SIG-M5 (cell line): ENCODE data around the gene AFG1L.
"Not testable (repeated sequence)": the region's sequence is repeated elsewhere in the genome, so short reads cannot be mapped to it uniquely, and the experiment has no call there.

Source experiments
- DNase-seq: peaks from one replicate; lab custom pipeline; 2025; lab: John Stamatoyannopoulos, UW

AFG1L gene

GRCh38 chr6:108524528-108525248 is 229.8 kb downstream of the AFG1L start:
- DNase-seq, result no peak

GRCh38 chr6:108526739-108527174 is 231.9 kb downstream of the AFG1L start:
- DNase-seq, result no peak

- DNase-seq, result no peak
Observed at GRCh38 chr6:108528878-108529277, 234.0 kb downstream of the AFG1L start.

- no peak for DNase-seq
Observed at GRCh38 chr6:108531332-108531731, 236.5 kb downstream of the AFG1L start.

GRCh38 chr6:108535114-108535742 is 240.4 kb downstream of the AFG1L start:
- no peak for DNase-seq

- not testable (repeated sequence) for DNase-seq
Observed at GRCh38 chr6:108535920-108536535, 241.2 kb downstream of the AFG1L start.

GRCh38 chr6:108541843-108542759 is 247.2 kb downstream of the AFG1L start:
- DNase-seq, result no peak

GRCh38 chr6:108543175-108543940 is 248.5 kb downstream of the AFG1L start:
- no peak for DNase-seq

- DNase-seq, result no peak
Observed at GRCh38 chr6:108544606-108545005, 249.8 kb downstream of the AFG1L start.

- DNase-seq, result no peak
Observed at GRCh38 chr6:108546079-108547049, 251.5 kb downstream of the AFG1L start.

- no peak for DNase-seq
Observed at GRCh38 chr6:108549241-108549640, 254.4 kb downstream of the AFG1L start.

GRCh38 chr6:108549741-108550140 is 254.9 kb downstream of the AFG1L start:
- DNase-seq, result no peak

GRCh38 chr6:108550256-108550655 is 255.4 kb downstream of the AFG1L start:
- no peak for DNase-seq

GRCh38 chr6:108555399-108556052 is 260.7 kb downstream of the AFG1L start:
- DNase-seq, result no peak

- no peak for DNase-seq
Observed at GRCh38 chr6:108556250-108556649, 261.4 kb downstream of the AFG1L start.

- DNase-seq, result no peak
Observed at GRCh38 chr6:108556866-108557493, 262.1 kb downstream of the AFG1L start.

- DNase-seq, result no peak
Observed at GRCh38 chr6:108557494-108558371, 262.9 kb downstream of the AFG1L start.
